Neutrophil (primary cell): ENCODE measurements around the gene DES.

Experiments
- H3K27ac ChIP-seq: fragments of 200-600 bp; sonication (generic); 2 replicates; pipeline ENCODE4 v1.5.1; 2016; ENCODE audit warnings: mild to moderate bottlenecking, moderate library complexity
- H3K27me3 ChIP-seq: fragments of 200-600 bp; sonication (generic); 2 replicates; pipeline ENCODE4 v1.6.0; 2016; ENCODE audit warnings: mild to moderate bottlenecking
- H3K36me3 ChIP-seq: fragments of 200-600 bp; sonication (generic); 2 replicates; pipeline ENCODE4 v1.5.1; 2017
- H3K4me1 ChIP-seq, 2 experiments: fragments of 200-600 bp in 1 of 2; sonication (generic) in 1 of 2; 1 replicate in 1 of 2; 2 replicates in 1 of 2; pipeline versions ENCODE4 v1.5.1 to v1.6.1; 2013 to 2016; ENCODE audit warnings: low read depth in 1 of 2, low read length in 1 of 2, mild to moderate bottlenecking in 1 of 2, moderate library complexity in 1 of 2; ENCODE audit not compliant: control insufficient read depth in 1 of 2, insufficient read depth in 1 of 2
- H3K4me3 ChIP-seq, 2 experiments: fragments of 200-600 bp in 1 of 2; sonication (generic) in 1 of 2; 1 replicate in 1 of 2; 2 replicates in 1 of 2; pipeline ENCODE4 v1.5.1; 2013 to 2016; ENCODE audit warnings: low read depth in 1 of 2, low read length in 1 of 2, mild to moderate bottlenecking in 1 of 2, moderate library complexity in 1 of 2
- H3K9me3 ChIP-seq: fragments of 200-600 bp; sonication (generic); 2 replicates; pipeline ENCODE4 v1.5.1; 2016
- CTCF ChIP-seq: fragments of 200-600 bp; sonication (generic); IDR thresholded peaks from 2 replicates; pipeline ENCODE4 v1.5.1; 2016; ENCODE audit warnings: antibody characterized with exemption

DES gene

GRCh38 chr2:219381448-219381847, 36.7 kb upstream of the DES start:
- no peak for TF ChIP-seq CTCF
- Histone ChIP-seq H3K9me3 (no peaks in the 10 kb centered on the region), H3K4me1 (peaks cover under 1 to 2% of the 10 kb centered on the region in 2 experiments), H3K27me3 (no peaks in the 10 kb centered on the region), H3K4me3 (no peak overlapping the region), H3K27ac (no peak overlapping the region), H3K36me3 (no peaks in the 10 kb centered on the region)

DNA sequence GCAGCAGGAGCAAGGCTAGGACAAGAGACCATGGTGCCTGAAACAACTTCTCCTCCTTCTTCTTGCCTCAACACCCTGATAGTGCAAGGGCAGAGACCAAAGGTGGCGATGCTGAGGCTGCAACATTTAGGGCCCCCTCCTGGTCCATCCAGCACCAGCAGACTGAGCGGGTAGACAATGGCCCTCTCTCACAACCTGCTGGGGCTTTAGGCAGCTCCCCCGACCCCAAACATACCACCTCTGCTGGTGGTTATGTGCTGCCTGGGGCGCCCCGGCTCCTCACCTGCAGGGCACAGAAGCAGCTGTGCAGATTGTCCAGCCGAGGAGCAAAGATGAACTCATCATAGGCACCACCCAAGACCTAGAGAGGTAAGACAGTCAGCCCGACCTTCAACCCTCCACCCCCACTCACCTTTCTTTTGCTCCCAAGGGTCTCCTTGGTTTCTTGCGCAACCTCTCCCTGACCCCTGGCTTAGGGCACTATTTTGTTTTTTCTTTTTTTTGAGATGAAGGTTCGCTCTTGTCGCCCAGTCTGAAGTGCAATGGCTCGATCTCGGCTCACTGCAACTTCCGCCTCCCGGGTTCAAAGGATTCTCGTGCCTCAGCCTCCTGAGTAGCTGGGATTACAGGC, 34.0 kb upstream of the DES start:
- H3K4me1 ChIP-seq = peaks cover 14 to 18% of the 10 kb centered on the region in 2 experiments
- no peaks in the 10 kb centered on the region for H3K36me3 ChIP-seq
- no peaks in the 10 kb centered on the region for H3K9me3 ChIP-seq
- H3K27ac ChIP-seq = no peak overlapping the region
- no peak for TF ChIP-seq CTCF
- no peak overlapping the region for H3K4me3 ChIP-seq
- peaks cover 1% of the 10 kb centered on the region for H3K27me3 ChIP-seq

GRCh38 chr2:219384859-219385258, 33.3 kb upstream of the DES start:
- Histone ChIP-seq H3K4me3 (no peak overlapping the region), H3K27ac (no peak overlapping the region), H3K36me3 (no peaks in the 10 kb centered on the region), H3K27me3 (peaks cover 6% of the 10 kb centered on the region), H3K9me3 (no peaks in the 10 kb centered on the region), H3K4me1 (peaks cover 14 to 18% of the 10 kb centered on the region in 2 experiments)
- no peak for TF ChIP-seq CTCF

- peaks cover 13% of the 10 kb centered on the region for H3K27me3 ChIP-seq
- no peaks in the 10 kb centered on the region for H3K9me3 ChIP-seq
- TF ChIP-seq CTCF = no peak
- H3K27ac ChIP-seq = no peak overlapping the region
- H3K4me3 ChIP-seq = no peak overlapping the region
- no peaks in the 10 kb centered on the region for H3K36me3 ChIP-seq
- H3K4me1 ChIP-seq = peaks cover 14 to 18% of the 10 kb centered on the region in 2 experiments
Measured at GRCh38 chr2:219385958-219386520, 32.1 kb upstream of the DES start.

DNA sequence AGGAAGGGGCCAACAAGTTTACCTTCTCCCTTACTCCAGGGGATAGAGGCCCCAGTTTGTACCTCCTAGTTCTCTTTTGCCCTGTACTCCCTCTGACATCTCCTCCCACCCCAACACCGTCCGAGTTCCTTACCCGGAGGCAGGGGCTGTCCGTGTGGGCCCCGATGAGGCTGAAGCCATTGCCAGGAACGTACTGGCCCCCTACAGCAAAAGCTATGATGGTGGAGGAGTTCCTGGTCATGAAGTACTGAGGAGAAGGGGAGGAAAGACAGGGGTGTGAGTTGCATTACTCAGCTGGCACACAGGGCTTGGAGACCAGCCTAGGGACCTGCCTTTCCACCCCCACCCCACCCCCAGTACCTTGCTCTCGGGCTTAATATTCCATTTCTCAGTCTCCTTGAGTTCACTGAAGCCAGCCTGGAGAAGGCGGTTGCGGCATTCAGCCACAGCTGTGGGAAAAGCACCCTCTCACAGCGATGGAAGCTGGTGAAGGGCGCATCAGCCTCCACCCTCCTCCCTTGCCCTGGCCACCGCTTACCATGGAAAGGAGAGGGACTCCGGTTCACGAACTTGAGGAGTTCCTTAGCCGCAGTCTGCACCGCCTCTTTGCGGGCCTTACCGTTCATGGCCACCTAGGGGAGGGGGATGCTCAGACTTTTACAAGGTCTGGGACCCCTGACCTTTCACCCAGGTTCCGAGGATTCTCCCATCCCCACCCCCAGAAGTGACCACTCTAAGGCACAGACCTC, 31.5 kb upstream of the DES start:
- H3K36me3 ChIP-seq = no peaks in the 10 kb centered on the region
- H3K4me1 ChIP-seq = peaks cover 14 to 18% of the 10 kb centered on the region in 2 experiments
- H3K27me3 ChIP-seq = peaks cover 13% of the 10 kb centered on the region
- peak overlapping the region; percentile 74 to 77 for H3K4me3 ChIP-seq
- H3K9me3 ChIP-seq = no peaks in the 10 kb centered on the region
- H3K27ac ChIP-seq = peak overlapping the region; percentile 88
- TF ChIP-seq CTCF = no peak
